Activated CD4-positive, CD25-positive, alpha-beta regulatory T cell treated with anti-CD3 and anti-CD28 coated beads, Interleukin-2, amount 50 U/mL, for 24 hours (primary cell): ENCODE measurements around the gene PCDH9.
"Not testable (repeated sequence)": the region's sequence is repeated elsewhere in the genome, so short reads cannot be mapped to it uniquely, and the experiment has no call there.

Experiments
- ATAC-seq, 2 donors: fragments of 150-1000 bp; cut with Tn5 transposase; one replicate each; pipeline ENCODE4 v1.10.0; 2021; ENCODE audit warnings: mild to moderate bottlenecking in 1 of 2, moderate library complexity in 1 of 2

PCDH9 gene

DNA sequence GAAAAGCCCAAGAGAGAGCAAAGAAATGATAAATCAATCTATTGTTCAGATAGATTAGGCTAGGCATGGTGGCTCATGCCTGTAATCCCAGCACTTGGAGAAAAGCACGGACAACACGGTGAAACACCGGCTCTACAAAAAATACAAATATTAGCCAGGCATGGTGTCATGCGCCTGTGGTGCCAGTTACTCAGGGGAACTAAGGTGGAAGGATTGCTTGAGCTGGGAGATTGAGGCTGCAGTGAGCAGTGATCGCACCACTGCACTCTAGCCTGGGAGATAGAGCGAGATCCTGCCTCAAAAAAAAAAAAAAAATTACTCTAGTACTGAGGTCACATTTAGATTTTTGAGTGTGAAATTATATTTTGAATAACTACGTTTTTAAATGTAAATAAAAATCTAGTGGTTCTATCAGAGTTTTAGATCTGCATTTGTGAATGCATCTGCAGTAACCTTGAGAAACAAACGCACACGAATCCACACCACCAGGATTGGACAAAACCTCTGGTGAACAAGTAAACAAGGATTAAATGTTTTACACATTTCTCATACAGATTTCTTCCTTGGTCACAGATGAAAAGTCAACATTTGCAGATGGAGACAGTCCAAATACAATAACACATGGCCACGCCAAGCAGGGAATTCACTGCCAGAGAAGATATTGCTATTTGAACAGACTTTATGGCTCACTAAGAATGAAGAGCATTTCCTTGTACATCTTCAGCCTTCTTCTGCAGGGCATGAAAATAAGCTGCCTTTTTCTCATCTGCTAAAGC, 917.6 kb downstream of the PCDH9 start:
- no peak for ATAC-seq

DNA sequence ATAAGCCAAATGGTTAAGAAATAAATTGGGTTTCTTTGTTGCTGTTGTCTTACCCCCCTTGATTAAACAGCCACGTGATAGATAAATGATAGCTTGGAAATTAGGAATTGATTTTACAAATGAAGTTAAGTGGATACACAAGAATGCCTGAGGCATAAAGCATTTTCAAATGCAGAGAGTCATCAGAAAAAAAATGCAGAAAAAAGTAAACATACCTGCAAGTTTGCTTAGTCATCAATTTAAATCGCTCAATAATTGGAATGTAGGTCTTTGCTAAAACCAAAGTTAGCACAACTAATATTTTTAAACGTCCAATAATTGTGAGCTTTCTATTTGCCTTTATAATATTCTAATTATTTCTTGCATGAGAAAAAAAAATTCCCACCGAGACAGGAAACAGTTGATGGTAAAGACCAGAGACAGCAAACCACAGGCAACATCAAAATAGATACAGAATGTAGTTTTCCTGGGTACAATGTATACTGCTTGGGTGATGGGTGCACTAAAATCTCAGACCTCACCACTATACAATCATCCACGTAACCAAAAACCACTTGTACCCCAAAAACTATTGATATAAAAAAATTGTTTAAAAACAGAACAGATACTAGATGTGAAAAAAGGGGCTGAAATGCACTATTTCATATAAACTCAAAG, 924.0 kb downstream of the PCDH9 start:
- ATAC-seq, result no peak

DNA sequence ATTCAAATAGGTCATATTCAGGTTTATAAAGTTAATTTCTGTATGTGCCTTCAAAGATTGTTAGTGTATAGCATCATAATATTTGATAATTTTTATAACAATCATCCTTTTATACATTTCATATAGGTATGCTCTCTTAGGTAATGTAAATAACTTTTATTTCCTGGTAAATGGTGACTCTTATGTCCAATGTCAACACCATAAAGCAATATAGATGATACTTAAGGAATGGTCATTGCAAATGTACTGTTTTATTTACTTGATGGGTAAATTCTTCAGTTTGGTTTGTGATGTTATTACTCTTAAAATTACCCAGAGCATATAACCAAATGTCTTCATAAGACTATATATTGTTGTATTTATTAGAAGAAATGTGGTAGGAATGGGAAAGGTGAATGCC, 928.7 kb downstream of the PCDH9 start:
- no peak for ATAC-seq

DNA sequence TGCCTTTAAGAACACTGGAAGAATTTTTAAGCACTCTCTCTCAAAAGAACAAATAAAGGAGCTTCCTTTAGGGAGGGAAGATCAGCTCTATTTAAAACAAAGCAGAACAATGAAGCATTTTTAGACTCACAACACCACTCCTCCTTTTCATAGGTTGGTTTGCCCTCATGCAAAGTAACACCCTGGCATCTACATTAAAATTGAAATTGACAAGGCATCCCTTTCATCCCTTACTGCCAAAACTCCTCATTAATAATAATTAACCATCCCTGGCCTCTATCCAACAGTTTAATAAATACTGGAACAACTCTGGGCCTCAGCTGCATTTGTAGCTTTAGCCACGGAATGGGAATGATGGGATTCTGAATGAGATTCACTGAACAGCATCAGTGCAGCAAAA, 929.1 kb downstream of the PCDH9 start:
- no peak for ATAC-seq

DNA sequence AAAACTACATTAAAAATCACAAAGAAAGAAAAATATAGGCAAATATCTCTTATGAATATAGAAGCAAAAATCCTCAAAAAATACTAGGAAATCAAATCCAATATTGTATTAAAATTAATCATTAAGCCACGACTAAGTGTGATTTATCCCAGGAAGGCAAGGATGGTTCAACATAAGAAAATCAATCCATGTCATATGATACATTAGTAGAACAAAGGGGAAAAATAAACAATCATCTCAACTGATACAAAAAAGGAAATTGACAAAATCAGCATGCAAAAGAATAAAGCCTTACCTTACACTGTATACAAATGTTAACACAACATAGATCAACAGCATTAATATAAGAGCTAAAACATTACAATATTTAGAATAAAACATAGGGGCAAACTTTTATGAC, 933.3 kb downstream of the PCDH9 start:
- no peak for ATAC-seq

DNA sequence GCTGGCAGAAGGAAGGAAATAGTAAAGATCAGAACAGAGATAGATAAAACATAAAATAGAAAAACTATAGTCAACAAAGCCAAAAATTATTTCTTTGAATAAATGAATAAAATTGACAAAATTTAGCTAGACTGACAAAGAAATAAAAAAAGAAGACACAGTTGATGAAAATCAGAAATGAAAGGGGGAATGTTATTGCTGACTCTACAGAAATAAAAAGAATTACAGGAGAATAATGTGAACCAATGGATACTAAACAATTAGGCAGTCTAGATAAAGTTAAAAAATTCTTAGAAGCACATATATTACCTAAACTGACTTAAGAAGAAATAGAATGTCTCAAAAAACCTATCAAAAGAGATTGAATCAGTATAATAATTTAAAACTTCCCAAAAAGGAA, 933.8 kb downstream of the PCDH9 start:
- no peak for ATAC-seq

DNA sequence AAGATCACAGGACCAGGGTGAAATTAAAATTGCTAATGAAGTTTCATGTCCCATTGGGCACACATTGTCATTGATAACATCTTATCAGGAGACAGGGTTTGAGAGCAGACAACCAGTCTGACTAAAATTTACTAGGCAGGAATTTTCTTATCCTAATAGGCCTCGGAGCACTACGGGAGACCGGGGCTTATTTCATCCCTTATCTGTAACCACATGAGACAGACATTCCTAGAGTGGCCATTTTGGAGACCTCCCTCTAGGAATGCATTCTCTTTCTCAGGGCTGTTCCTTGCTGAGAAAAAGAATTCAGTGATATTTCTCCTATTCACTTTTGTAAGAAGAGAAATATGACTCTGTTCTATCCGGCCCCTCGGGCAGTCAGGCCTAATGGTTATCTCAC, 943.3 kb downstream of the PCDH9 start:
- ATAC-seq, result not testable (repeated sequence)

DNA sequence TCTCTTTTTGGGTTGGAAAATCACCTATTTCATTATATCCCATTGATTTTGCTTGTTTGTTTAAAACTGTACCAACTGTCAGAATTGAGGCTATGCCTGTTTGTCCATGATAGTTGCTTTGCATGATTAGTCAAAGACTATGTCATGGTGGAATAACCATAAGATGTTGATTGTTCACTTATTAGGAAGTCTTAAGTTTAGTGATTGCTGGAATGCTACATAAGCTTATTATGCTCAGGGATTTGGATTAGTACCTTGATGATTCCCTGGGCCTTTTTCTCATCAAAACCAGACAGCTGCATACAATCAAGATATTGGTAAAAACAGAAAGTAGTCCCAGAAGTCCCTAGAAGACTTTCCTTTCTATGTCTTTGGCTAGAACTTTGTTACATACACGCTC, 954.7 kb downstream of the PCDH9 start:
- ATAC-seq, result no peak

DNA sequence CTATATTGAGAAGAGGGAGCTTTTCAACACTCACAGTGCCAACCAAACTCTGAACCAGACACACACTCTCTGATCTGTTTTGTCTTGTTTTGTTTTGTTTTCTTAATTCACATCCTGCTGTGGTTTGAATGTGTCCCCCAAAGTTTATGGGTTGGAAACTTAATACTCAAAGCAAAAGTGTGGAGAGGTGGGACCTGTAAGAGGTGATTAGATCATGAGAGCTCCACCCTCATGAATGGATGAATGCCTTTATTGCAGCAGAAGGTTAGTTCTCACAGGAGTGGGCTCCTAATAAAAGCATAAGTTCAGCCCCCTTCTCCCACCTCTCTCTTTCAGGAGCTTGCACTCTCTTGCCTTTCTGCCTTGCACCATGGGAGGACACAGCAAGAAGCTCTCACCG, 957.1 kb downstream of the PCDH9 start:
- no peak for ATAC-seq

DNA sequence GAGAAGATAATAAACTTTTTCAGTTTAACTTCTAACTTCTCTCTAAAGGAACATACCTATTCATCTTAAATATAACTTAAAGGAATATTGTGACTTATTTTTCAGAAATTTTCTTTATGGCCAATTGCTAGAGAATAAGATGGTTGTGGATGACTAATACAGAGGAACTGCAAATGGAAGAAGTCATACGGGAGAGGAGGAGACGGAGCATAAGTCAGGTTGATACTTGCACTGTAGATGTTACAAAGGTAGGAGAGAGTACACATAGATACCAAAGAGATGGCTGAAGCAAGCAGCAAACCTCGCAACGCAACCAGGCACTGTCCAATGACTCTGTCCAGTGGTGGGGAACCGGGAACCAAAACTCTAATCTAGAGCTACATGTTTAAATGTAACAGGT, 963.4 kb downstream of the PCDH9 start:
- ATAC-seq, result no peak

DNA sequence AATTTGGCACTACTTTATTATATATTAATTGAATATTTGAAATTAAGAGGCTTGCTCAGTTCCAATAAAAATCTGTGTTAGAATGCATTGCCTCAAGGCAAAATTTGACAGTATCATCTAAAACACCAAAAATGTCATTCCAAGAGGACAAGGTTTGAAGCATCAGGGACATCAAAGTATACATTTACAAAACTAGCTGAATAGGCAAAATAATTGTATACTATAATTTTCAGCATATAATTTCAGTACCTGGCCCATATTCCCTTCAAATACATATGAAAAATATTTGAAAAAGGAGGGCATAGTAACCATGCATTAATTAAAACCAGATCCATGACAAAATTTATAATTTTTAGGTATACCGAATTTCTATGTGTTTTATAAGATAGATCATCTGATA, 963.8 kb downstream of the PCDH9 start:
- no peak for ATAC-seq

DNA sequence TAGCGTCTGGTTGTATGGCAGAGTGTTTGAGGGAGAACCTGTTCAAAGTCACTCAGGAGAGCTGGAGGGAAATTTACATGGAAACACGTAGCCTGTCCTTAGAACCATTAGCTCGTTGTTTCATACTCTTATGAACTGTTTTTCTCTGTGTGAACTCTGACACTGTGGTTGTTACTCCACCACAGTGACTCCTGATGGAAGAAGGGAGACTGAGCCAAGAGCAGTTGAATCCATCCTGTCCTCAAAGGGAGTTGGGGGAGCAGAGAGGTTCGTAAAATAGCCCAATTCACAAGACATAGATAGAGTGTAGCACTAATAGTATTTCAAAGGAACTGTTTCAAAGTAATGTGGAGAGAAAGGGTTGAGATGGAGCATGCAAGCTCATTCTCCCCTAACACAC, 964.8 kb downstream of the PCDH9 start:
- no peak for ATAC-seq

DNA sequence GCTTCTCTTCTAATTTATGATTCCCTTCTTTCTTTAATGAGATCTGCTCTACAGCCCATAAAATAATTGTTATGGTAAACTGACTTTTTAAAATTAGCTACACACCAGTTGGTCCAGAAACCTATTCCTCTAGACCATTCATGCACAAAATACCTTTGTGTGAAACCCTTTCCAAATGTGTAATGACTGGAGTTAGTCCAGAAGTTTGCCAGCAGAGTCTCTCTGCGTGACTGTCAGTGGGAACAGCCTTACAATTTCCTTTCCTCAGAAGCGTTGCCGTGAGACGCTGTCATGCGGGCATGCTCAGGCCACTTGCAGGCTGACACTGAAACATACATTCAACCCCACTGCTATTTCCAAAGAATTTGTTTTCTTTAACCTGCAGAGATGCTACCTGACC, 965.2 kb downstream of the PCDH9 start:
- ATAC-seq, result no peak

DNA sequence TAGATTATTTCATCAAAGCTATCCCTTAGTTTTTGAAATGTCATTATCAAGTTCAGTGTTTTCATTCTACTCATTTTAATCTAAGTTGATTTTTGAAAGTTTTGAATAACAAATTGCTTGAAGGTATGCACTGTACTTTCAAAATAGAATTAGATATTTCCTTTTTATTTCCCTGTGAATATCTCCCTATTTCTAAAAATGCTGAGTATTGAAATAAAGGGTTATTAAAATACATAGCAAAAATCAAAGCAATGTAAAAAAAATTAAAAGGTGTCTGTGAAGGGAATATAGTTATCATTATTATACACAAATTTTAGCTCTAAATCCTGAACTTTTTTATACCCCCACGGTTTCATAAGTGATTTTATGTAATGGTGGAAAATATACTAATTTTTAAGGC, 967.8 kb downstream of the PCDH9 start:
- no peak for ATAC-seq

DNA sequence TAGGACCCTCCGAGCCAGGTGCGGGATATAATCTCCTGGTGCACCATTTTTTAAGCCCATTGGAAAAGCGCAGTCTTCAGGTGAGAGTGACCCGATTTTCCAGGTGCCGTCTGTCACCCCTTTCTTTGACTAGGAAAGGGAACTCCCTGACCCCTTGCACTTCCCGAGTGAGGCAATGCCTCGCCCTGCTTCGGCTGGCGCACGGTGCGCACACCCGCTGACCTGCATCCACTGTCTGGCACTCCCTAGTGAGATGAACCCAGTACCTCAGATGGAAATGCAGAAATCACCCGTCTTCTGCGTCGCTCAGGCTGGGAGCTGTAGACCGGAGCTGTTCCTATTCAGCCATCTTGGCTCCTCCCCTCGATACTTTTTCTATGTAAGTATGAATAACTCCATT, 970.7 kb downstream of the PCDH9 start:
- not testable (repeated sequence) for ATAC-seq
